HS-5 (cell line): ENCODE measurements around the gene FMOD.
"Not testable (repeated sequence)": the region's sequence is repeated elsewhere in the genome, so short reads cannot be mapped to it uniquely, and the experiment has no call there.

ENCODE experiments used
- DNase-seq: peaks from one replicate; pipeline ENCODE4 v3.0.0-alpha.2; 2012; ENCODE audit warnings: low read depth

Gene FMOD

GRCh38 chr1:203325418-203326091, 25.4 kb downstream of the FMOD start:
- DNase-seq = no peak

- no peak for DNase-seq
Measured at GRCh38 chr1:203325026-203325417, 25.9 kb downstream of the FMOD start.

GRCh38 chr1:203324105-203325025, 26.6 kb downstream of the FMOD start:
- DNase-seq = no peak

- DNase-seq = no peak
Measured at GRCh38 chr1:203323587-203323986, 27.3 kb downstream of the FMOD start.

GRCh38 chr1:203322500-203323179, 28.3 kb downstream of the FMOD start:
- no peak for DNase-seq

- DNase-seq = no peak
Measured at GRCh38 chr1:203321273-203322052, 29.5 kb downstream of the FMOD start.

GRCh38 chr1:203320591-203321272, 30.2 kb downstream of the FMOD start:
- no peak for DNase-seq

- no peak for DNase-seq
Measured at GRCh38 chr1:203318229-203318517, 32.7 kb downstream of the FMOD start.

- DNase-seq = no peak
Measured at GRCh38 chr1:203317429-203318228, 33.3 kb downstream of the FMOD start.

- DNase-seq = no peak
Measured at GRCh38 chr1:203316626-203317093, 34.3 kb downstream of the FMOD start.

GRCh38 chr1:203314025-203314759, 36.7 kb downstream of the FMOD start:
- DNase-seq = not testable (repeated sequence)

- no peak for DNase-seq
Measured at GRCh38 chr1:203311368-203312301, 39.3 kb downstream of the FMOD start.

GRCh38 chr1:203308923-203309331, 42.0 kb downstream of the FMOD start:
- DNase-seq = no peak

GRCh38 chr1:203308328-203308922, 42.5 kb downstream of the FMOD start:
- DNase-seq = no peak

- no peak for DNase-seq
Measured at GRCh38 chr1:203307641-203308126, 43.2 kb downstream of the FMOD start.

- no peak for DNase-seq
Measured at GRCh38 chr1:203306965-203307541, 43.9 kb downstream of the FMOD start.

- DNase-seq = peak; percentile 19
Measured at GRCh38 chr1:203306089-203306964, 44.6 kb downstream of the FMOD start.
